Measurements from ENCODE around the gene CTIF. TPM values are rescaled to one million over a fixed set of nuclear protein-coding genes. Genes with fewer than 3 reads are reported as not detected.

CTIF gene
- polyA plus RNA-seq, 1 donor from 2014 or later: 50.2 TPM

GRCh38 chr18:48602759-48603390 lies 64.0 kb downstream of the CTIF start:
- Histone ChIP-seq H3F3A (ENCODE audit: insufficient read depth, low read length, poor library complexity, severe bottlenecking) (no peaks in the 10 kb centered on the region), H3K27me3 (ENCODE audit: insufficient read depth, low read depth, low read length) (no peaks in the 10 kb centered on the region), H2AFZ (ENCODE audit: low read depth, low read length) (no peak overlapping the region), H3K27ac (ENCODE audit: low read length) (no peak overlapping the region), H3K79me2 (replicated peaks; ENCODE audit: insufficient read depth, low read length) (peaks cover 27% of the 10 kb centered on the region), H3K9ac (ENCODE audit: low read length) (no peak overlapping the region), H4K20me1 (ENCODE audit: insufficient read depth) (peaks cover 12% of the 10 kb centered on the region), H3K36me3 (ENCODE audit: insufficient read depth, low read length) (no peaks in the 10 kb centered on the region), H3K4me3 (ENCODE audit: low read length) (no peak overlapping the region), H3K9me3 (ENCODE audit: low read length) (no peaks in the 10 kb centered on the region), H3K4me2 (ENCODE audit: low read length) (no peak overlapping the region), H3K9me2 (ENCODE audit: insufficient read depth, low read length) (no peaks in the 10 kb centered on the region)
- TF ChIP-seq RAD21 (conservative IDR thresholded peaks at IDR 0.05): no peak
- no peak for TF ChIP-seq EZH2 (IDR thresholded peaks at IDR 0.05; ENCODE audit: borderline replicate concordance, insufficient read depth, low read length, poor library complexity, severe bottlenecking)
- no peak for TF ChIP-seq CTCF (IDR thresholded peaks at IDR 0.05; ENCODE audit: poor library complexity, severe bottlenecking)
- TF ChIP-seq MXI1 (conservative IDR thresholded peaks at IDR 0.05; ENCODE audit: poor library complexity, severe bottlenecking): no peak
- no peak for TF ChIP-seq POLR2AphosphoS5 (IDR thresholded peaks at IDR 0.05)
- TF ChIP-seq EP300 (conservative IDR thresholded peaks at IDR 0.05; ENCODE audit: poor library complexity, severe bottlenecking): no peak
- TF ChIP-seq SMC3 (conservative IDR thresholded peaks at IDR 0.05; ENCODE audit: poor library complexity): no peak
- TF ChIP-seq TAF1 (IDR thresholded peaks at IDR 0.05; ENCODE audit: low read depth): no peak
- no peak for TF ChIP-seq REST (IDR thresholded peaks at IDR 0.05; ENCODE audit: borderline replicate concordance)

- no peak overlapping the region for H3K4me3 ChIP-seq (ENCODE audit: low read length)
- H3K27me3 ChIP-seq (ENCODE audit: insufficient read depth, low read depth, low read length): no peaks in the 10 kb centered on the region
- H3K79me2 ChIP-seq (replicated peaks; ENCODE audit: insufficient read depth, low read length): peaks cover 29% of the 10 kb centered on the region
- H3F3A ChIP-seq (ENCODE audit: insufficient read depth, low read length, poor library complexity, severe bottlenecking): no peaks in the 10 kb centered on the region
- H3K9me2 ChIP-seq (ENCODE audit: insufficient read depth, low read length): no peaks in the 10 kb centered on the region
- no peak overlapping the region for H2AFZ ChIP-seq (ENCODE audit: low read depth, low read length)
- H4K20me1 ChIP-seq (ENCODE audit: insufficient read depth): peaks cover 9% of the 10 kb centered on the region
- no peak overlapping the region for H3K9ac ChIP-seq (ENCODE audit: low read length)
- H3K4me2 ChIP-seq (ENCODE audit: low read length): no peak overlapping the region
- H3K9me3 ChIP-seq (ENCODE audit: low read length): no peaks in the 10 kb centered on the region
- H3K27ac ChIP-seq (ENCODE audit: low read length): no peak overlapping the region
- TF ChIP-seq REST (IDR thresholded peaks at IDR 0.05; ENCODE audit: borderline replicate concordance) (no peak), EP300 (conservative IDR thresholded peaks at IDR 0.05; ENCODE audit: poor library complexity, severe bottlenecking) (no peak), RAD21 (conservative IDR thresholded peaks at IDR 0.05) (no peak), TAF1 (IDR thresholded peaks at IDR 0.05; ENCODE audit: low read depth) (no peak), EZH2 (IDR thresholded peaks at IDR 0.05; ENCODE audit: borderline replicate concordance, insufficient read depth, low read length, poor library complexity, severe bottlenecking) (no peak), SMC3 (conservative IDR thresholded peaks at IDR 0.05; ENCODE audit: poor library complexity) (no peak), POLR2AphosphoS5 (IDR thresholded peaks at IDR 0.05) (no peak), CTCF (IDR thresholded peaks at IDR 0.05; ENCODE audit: poor library complexity, severe bottlenecking) (peak; percentile 39)
- no peaks in the 10 kb centered on the region for H3K36me3 ChIP-seq (ENCODE audit: insufficient read depth, low read length)
These were observed 66.6 kb downstream of the CTIF start for GRCh38 chr18:48605408-48605845.

Measured in neural cell (in vitro differentiated cells).